Parathyroid adenoma (tissue), 2 donors: ENCODE data around the gene CCDC68.

ENCODE experiments used
- H2AFZ ChIP-seq: fragments of 300-600 bp; sonication (generic); one replicate; pipeline ENCODE4 v1.7.0; 2017; ENCODE audit warnings: antibody characterized with exemption, mild to moderate bottlenecking
- H3K27ac ChIP-seq: fragments of 300-600 bp; sonication (generic); one replicate; pipeline ENCODE4 v1.7.0; 2017
- H3K27me3 ChIP-seq: fragments of 300-600 bp; sonication (generic); one replicate; pipeline ENCODE4 v1.7.0; 2017; ENCODE audit warnings: low read length; ENCODE audit not compliant: control insufficient read depth, insufficient read depth
- H3K36me3 ChIP-seq: fragments of 300-600 bp; sonication (generic); one replicate; pipeline ENCODE4 v1.7.0; 2017; ENCODE audit warnings: low read length; ENCODE audit not compliant: control insufficient read depth, insufficient read depth
- H3K4me1 ChIP-seq: fragments of 300-600 bp; sonication (generic); one replicate; pipeline ENCODE4 v1.7.0; 2017; ENCODE audit warnings: control low read depth
- H3K4me2 ChIP-seq: fragments of 300-600 bp; sonication (generic); one replicate; pipeline ENCODE4 v1.7.0; 2017; ENCODE audit warnings: low read length
- H3K4me3 ChIP-seq: fragments of 300-600 bp; sonication (generic); one replicate; pipeline ENCODE4 v1.7.0; 2017; ENCODE audit warnings: low read depth, low read length
- H3K79me2 ChIP-seq: fragments of 300-600 bp; sonication (generic); one replicate; pipeline ENCODE4 v1.7.0; 2017; ENCODE audit warnings: control low read depth
- H3K9ac ChIP-seq: fragments of 300-600 bp; sonication (generic); one replicate; pipeline ENCODE4 v1.7.0; 2017; ENCODE audit warnings: mild to moderate bottlenecking
- H3K9me3 ChIP-seq: fragments of 300-600 bp; sonication (generic); one replicate; pipeline ENCODE4 v1.7.0; 2017; ENCODE audit warnings: low read length; ENCODE audit not compliant: control insufficient read depth
- CTCF ChIP-seq: fragments of 300-600 bp; sonication (generic); IDR thresholded peaks from one replicate; pipeline ENCODE4 v1.7.0; 2017; ENCODE audit warnings: antibody characterized with exemption, mild to moderate bottlenecking
- donor health status: primary hyperparathyroidism.

Gene CCDC68

GRCh38 chr18:54958704-54959625 lies at the start of gene CCDC68:
CCDC68 (minus strand) TSS chr18:54959461; CDS start chr18:54942791, 16,670 bp downstream.
- H3K27ac ChIP-seq, result peak within 1 kb of the TSS; percentile 30

GRCh38 chr18:55007602-55008001 lies 48.3 kb upstream of the CCDC68 start:
- H3K79me2 ChIP-seq, result no peaks in the 10 kb centered on the region
- TF ChIP-seq CTCF, result no peak

More at GRCh38 chr18:54958704-54959625, at the start of gene CCDC68:
- no peak for TF ChIP-seq CTCF
- Histone ChIP-seq H3K4me1 (no peaks in the 10 kb centered on the region), H3K9ac (no peak within 1 kb of the TSS), H3K27me3 (no peaks in the 10 kb centered on the region), H3K36me3 (no peaks in the 10 kb centered on the region), H3K4me3 (peak within 1 kb of the TSS; percentile 42), H3K79me2 (no peaks in the 10 kb centered on the region), H2AFZ (peak within 1 kb of the TSS; percentile 80), H3K9me3 (no peaks in the 10 kb centered on the region), H3K4me2 (peak within 1 kb of the TSS; percentile 79)

GRCh38 chr18:55003695-55004094 lies 44.4 kb upstream of the CCDC68 start:
- H3K36me3 ChIP-seq, result no peaks in the 10 kb centered on the region
- H3K4me2 ChIP-seq, result no peak overlapping the region
- H3K4me1 ChIP-seq, result no peaks in the 10 kb centered on the region
- no peak overlapping the region for H3K9ac ChIP-seq
- TF ChIP-seq CTCF, result no peak
- no peak overlapping the region for H2AFZ ChIP-seq
- no peaks in the 10 kb centered on the region for H3K9me3 ChIP-seq
- no peak overlapping the region for H3K27ac ChIP-seq
- H3K4me3 ChIP-seq, result no peak overlapping the region
- no peaks in the 10 kb centered on the region for H3K79me2 ChIP-seq
- no peaks in the 10 kb centered on the region for H3K27me3 ChIP-seq

More at GRCh38 chr18:55007602-55008001, 48.3 kb upstream of the CCDC68 start:
- Histone ChIP-seq H3K4me1 (no peaks in the 10 kb centered on the region), H3K27ac (no peak overlapping the region), H3K36me3 (no peaks in the 10 kb centered on the region), H3K9me3 (no peaks in the 10 kb centered on the region), H2AFZ (no peak overlapping the region), H3K4me3 (no peak overlapping the region), H3K4me2 (no peak overlapping the region), H3K9ac (no peak overlapping the region), H3K27me3 (no peaks in the 10 kb centered on the region)

GRCh38 chr18:55002261-55002660 lies 43.0 kb upstream of the CCDC68 start:
- no peak overlapping the region for H3K9ac ChIP-seq
- TF ChIP-seq CTCF, result no peak
- H3K4me1 ChIP-seq, result no peaks in the 10 kb centered on the region
- no peak overlapping the region for H2AFZ ChIP-seq
- H3K4me3 ChIP-seq, result no peak overlapping the region
- no peak overlapping the region for H3K27ac ChIP-seq
- H3K4me2 ChIP-seq, result no peak overlapping the region
- no peaks in the 10 kb centered on the region for H3K79me2 ChIP-seq
- H3K36me3 ChIP-seq, result no peaks in the 10 kb centered on the region
- H3K9me3 ChIP-seq, result no peaks in the 10 kb centered on the region
- no peaks in the 10 kb centered on the region for H3K27me3 ChIP-seq
